GM12891 (cell line): ENCODE measurements around the gene MAPK13.
A peak's percentile ranks its signal among the peaks of the same experiment; 100 is the strongest.
"Not testable (repeated sequence)": the region's sequence is repeated elsewhere in the genome, so short reads cannot be mapped to it uniquely, and the experiment has no call there.

Source experiments
- DNase-seq: peaks from one replicate; pipeline ENCODE4 v3.0.0; 2011; ENCODE audit warnings: low spot score; ENCODE audit not compliant: insufficient read length
- FAIRE-seq: peaks from 2 replicates; lab custom pipeline; 2011; peaks lifted over from hg19 to GRCh38; lab: Jason Lieb, UNC
- PAX5 ChIP-seq: IDR thresholded peaks from 2 replicates; pipeline ENCODE4 v1.6.1; 2011; ENCODE audit warnings: low read length, moderate library complexity, mild to moderate bottlenecking; ENCODE audit not compliant: insufficient read depth, severe bottlenecking
- POLR2A ChIP-seq: IDR thresholded peaks from 2 replicates; pipeline ENCODE4 v1.6.1; 2011; ENCODE audit warnings: low read depth, low read length, control low read depth
- POLR2AphosphoS5 ChIP-seq: IDR thresholded peaks from 2 replicates; pipeline ENCODE4 v1.6.1; 2011; ENCODE audit warnings: low read depth, low read length, control low read depth
- POU2F2 ChIP-seq: IDR thresholded peaks from 2 replicates; pipeline ENCODE4 v1.6.1; 2011; ENCODE audit warnings: low read depth, mild to moderate bottlenecking, control low read depth, low read length, moderate library complexity
- SPI1 ChIP-seq: IDR thresholded peaks from 2 replicates; pipeline ENCODE4 v1.6.1; 2011; ENCODE audit warnings: low read depth, low read length, control low read depth
- TAF1 ChIP-seq: IDR thresholded peaks from 2 replicates; pipeline ENCODE4 v1.6.1; 2011; ENCODE audit warnings: low read depth, low read length, control low read depth

The MAPK13 gene

GRCh38 chr6:36126553-36127458 lies 3.5 kb upstream of the MAPK13 start:
- DNase-seq: no peak
- FAIRE-seq: no peak

DNA sequence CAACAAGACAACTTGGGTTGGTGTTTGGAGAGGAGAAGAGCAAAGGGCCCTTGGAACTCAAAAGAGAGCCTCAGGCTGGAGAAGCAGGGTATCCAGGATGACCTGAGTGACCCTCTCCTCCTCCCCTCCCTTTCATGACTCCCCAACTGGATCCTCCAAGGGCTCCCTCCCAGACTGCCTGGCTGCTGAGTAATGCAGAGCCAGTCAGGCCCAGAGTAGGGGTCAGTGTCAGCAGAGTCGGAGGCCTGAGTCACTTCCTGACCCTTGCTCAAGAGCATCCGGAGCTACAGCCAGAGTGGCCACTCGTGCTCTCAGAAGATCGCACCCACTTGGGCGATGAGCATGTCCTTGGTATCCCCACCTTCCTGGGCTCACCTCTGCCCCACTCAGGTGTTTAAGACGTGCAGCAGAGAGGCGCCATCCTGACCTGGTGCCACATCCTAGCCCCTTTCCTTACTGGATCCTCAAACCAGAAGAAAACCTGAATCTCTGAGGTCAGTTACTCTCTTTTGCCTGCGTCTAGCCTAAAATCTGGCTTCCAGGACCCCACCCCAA lies 2.8 kb upstream of the MAPK13 start:
- no peak for FAIRE-seq
- no peak for TF ChIP-seq SPI1
- no peak for DNase-seq

More at GRCh38 chr6:36126553-36127458, 3.5 kb upstream of the MAPK13 start:
- TF ChIP-seq PAX5: no peak

DNA sequence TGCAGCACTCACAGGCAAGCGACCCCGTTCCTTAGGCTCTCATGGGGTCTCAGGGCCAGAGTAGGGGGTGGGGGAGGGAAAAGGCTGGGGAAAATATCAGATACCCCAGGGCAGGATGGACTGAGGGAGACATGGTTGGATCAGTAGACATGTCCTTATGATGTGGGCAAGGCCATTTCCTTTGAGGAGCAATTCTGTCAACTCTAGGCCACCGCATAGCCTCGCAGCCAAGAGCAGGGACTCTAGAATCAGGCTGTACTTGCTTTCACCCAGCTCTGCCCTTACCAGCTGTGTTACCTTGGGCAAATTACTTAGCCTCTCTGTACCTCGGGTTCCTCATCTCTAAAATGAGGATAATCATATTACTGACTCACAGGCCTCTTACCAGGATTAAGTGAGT lies 2.2 kb upstream of the MAPK13 start:
- DNase-seq: no peak
- FAIRE-seq: no peak
- TF ChIP-seq SPI1 (no peak), POU2F2 (no peak), POLR2A (no peak), TAF1 (no peak), POLR2AphosphoS5 (no peak), PAX5 (no peak)

GRCh38 chr6:36128793-36129192 lies 1.5 kb upstream of the MAPK13 start:
- no peak for TF ChIP-seq PAX5
- no peak for TF ChIP-seq POLR2A
- TF ChIP-seq SPI1: no peak
- TF ChIP-seq TAF1: no peak
- no peak for TF ChIP-seq POU2F2
- no peak for TF ChIP-seq POLR2AphosphoS5
- FAIRE-seq (no peak), DNase-seq (no peak)

DNA sequence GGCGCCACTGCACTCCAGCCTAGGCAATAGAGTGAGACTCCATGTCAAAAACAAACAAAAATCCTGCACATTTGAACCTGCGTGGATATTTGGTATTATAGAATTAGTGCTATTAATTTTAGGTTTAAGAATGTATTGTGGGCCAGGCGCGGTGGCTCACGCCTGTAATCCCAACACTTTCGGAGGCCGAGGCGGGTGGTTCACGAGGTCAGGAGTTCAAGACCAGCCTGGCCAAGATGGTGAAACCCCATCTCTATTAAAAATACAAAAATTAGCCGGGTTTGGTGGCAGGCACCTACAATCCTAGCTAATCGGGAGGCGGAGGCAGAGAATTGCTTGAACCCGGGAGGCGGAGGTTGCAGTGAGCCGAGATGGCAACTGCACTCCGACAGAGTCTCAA lies 979 bp upstream of the MAPK13 start:
- not testable (repeated sequence) for FAIRE-seq

DNA sequence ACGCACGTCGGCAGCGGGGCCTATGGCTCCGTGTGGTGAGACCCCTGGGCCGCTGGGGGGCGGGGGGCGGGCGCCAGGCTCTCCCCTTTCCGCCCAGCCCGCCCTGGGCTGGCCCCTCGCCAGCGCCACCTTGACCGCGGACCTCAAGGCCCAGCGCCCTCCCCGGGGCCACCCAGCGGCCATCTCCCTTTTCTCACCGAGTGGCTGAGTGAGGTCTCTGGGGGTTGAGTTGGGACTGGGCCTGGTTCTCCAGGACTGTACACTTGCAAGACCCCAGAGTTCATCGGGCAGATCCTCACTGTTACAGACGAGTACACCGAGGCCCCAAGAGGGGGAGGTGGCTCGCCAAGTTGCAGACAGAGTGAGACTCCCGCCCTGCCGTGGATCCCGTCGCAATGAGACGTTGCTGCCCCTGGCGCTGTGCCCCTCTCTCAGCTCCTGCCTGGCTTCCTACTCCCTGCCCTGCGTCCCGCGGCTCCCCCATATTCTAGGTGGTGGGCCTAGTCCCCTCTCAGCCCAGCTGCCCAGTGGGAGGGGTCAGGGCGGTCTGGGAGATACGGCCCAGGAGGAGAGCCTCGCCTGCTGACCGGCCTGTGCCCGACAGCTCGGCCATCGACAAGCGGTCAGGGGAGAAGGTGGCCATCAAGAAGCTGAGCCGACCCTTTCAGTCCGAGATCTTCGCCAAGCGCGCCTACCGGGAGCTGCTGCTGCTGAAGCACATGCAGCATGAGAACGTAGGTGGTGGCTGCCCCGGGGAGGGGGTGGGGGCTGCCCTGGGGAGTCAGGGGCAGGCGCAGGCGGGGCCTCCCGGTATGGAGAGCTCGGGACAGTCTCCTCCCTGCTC lies 576 bp downstream of the MAPK13 start:
- FAIRE-seq (peak; percentile 26), DNase-seq (peak; percentile 43)
- no peak for TF ChIP-seq PAX5
- no peak for TF ChIP-seq SPI1
- TF ChIP-seq TAF1: no peak
- no peak for TF ChIP-seq POLR2AphosphoS5
- TF ChIP-seq POU2F2: no peak
- no peak; the same call in 1 of the 2 replicates for TF ChIP-seq POLR2A

More for the DNA sequence above, 979 bp upstream of the MAPK13 start:
- DNase-seq: not testable (repeated sequence)

DNA sequence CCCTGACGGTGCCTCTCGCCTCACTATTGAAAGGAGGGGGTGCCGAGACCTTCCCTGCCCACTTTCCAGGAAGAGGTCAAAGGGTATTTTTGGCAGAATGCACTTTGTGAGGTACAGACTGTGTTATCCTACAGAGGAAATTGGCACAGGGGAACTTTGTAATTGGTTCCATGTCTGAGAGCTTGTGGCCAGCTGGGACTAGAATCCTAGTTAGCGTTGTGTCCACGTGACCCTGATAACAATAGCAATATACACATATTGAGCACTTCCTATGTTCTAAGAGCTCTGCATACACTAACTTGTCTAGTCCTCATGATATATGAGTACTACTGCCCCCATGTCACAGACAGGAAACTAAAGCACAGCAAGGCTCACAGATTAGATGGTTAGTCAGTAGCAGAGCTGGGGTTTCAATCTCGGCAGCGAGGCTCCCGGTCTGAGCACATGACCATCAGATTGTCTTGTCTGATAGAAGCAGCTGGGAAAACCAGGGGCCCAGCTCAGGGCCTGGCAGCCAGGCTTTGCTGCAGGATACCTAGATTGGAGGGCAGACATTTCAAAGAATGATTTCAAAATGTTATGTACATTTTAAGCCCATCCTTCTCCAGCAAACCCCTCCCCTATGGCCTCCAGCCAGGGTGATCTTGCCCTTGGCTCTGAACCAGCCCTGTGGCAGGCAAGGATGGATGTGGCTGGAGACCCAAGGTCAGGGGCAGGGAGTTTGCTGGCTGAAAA lies 1.4 kb downstream of the MAPK13 start:
- TF ChIP-seq TAF1 (0 out of 2 replicates have a peak, but pooled peaks have one; percentile 30), POU2F2 (0 out of 2 replicates have a peak, but pooled peaks have one; percentile 11), SPI1 (0 out of 2 replicates have a peak, but pooled peaks have one; percentile 34), POLR2A (no peak), POLR2AphosphoS5 (no peak)
- FAIRE-seq (peak; percentile 95), DNase-seq (peak; percentile 68)

GRCh38 chr6:36132246-36132895 lies 2.1 kb downstream of the MAPK13 start:
- TF ChIP-seq SPI1: no peak
- TF ChIP-seq TAF1: no peak
- TF ChIP-seq POLR2AphosphoS5: no peak
- TF ChIP-seq PAX5: no peak
- TF ChIP-seq POU2F2: no peak
- no peak for DNase-seq
- FAIRE-seq: no peak

DNA sequence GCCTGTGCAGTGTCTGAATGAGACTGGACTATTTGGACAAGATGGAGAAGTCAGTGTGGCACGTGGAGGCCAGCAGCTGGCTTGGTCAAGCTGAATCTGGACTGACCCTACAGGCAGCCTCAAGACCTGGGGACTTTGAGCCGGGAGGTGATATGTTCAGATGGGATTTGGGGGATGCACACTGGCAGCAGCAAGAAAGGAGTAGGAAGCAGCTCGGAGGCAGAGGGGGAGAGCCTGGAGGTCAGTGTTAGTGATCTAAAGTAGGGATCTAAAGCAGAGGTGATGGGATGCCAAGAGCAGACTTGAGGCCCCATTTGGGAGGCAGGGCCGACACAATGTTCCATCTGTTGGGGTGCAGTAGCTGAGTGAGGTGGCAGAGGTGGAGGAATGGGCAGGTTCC lies 2.8 kb downstream of the MAPK13 start:
- DNase-seq: no peak
- no peak for FAIRE-seq
- TF ChIP-seq POLR2A: no peak
